GM13977 (cell line): ENCODE results near the gene ATP5IF1.

Source experiments
- DNase-seq: peaks from one replicate; pipeline ENCODE4 v3.0.0; 2012; ENCODE audit warnings: low spot score
- in situ Hi-C: fragments of 300-500 bp; cut with MboI; formaldehyde crosslinking; loops from one replicate; pipeline ENCODE4 v1.12.0; 2022; ENCODE audit warnings: low sequenced_read_pairs, low pct_unique_long_range_greater_than_20kb, mixed read lengths, inconsistent platforms; ENCODE audit not compliant: unreplicated experiment
- TF ChIP-seq, protein P1 (sequence below): IDR thresholded peaks from 2 replicates; pipeline ENCODE4 v1.5.1; 2012; ENCODE audit warnings: mild to moderate bottlenecking, control low read depth; ENCODE audit not compliant: insufficient read depth; ENCODE audit errors: extremely low read depth, missing control alignments

ATP5IF1 gene

DNA sequence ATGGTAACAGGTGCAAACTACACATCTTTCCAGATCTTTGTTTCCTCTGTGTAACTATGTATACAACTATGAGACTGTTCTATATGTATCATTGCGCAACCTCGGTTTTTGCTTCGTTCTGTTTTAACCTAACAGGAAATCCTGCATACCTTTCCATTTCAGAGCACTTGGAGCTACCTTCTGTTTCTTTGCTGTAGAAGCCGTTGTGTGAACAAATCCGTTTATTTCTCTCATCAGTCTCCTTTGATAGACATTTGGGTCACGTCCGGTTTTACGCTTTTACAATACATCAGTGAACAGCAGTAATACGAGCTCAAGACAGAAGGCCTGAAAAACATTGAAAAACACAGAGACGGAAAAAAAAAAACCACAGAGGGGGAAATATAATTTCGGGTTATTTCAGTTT, 10.5 kb downstream of the ATP5IF1 start:
- TF ChIP-seq, protein P1, sequence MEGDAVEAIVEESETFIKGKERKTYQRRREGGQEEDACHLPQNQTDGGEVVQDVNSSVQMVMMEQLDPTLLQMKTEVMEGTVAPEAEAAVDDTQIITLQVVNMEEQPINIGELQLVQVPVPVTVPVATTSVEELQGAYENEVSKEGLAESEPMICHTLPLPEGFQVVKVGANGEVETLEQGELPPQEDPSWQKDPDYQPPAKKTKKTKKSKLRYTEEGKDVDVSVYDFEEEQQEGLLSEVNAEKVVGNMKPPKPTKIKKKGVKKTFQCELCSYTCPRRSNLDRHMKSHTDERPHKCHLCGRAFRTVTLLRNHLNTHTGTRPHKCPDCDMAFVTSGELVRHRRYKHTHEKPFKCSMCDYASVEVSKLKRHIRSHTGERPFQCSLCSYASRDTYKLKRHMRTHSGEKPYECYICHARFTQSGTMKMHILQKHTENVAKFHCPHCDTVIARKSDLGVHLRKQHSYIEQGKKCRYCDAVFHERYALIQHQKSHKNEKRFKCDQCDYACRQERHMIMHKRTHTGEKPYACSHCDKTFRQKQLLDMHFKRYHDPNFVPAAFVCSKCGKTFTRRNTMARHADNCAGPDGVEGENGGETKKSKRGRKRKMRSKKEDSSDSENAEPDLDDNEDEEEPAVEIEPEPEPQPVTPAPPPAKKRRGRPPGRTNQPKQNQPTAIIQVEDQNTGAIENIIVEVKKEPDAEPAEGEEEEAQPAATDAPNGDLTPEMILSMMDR = no peak
- in situ Hi-C loops = no loop called here
- no peak for DNase-seq

GRCh38 chr1:28247612-28248272, 11.8 kb downstream of the ATP5IF1 start:
- DNase-seq = no peak
- TF ChIP-seq, protein P1 = no peak
- in situ Hi-C loops = no loop called here

DNA sequence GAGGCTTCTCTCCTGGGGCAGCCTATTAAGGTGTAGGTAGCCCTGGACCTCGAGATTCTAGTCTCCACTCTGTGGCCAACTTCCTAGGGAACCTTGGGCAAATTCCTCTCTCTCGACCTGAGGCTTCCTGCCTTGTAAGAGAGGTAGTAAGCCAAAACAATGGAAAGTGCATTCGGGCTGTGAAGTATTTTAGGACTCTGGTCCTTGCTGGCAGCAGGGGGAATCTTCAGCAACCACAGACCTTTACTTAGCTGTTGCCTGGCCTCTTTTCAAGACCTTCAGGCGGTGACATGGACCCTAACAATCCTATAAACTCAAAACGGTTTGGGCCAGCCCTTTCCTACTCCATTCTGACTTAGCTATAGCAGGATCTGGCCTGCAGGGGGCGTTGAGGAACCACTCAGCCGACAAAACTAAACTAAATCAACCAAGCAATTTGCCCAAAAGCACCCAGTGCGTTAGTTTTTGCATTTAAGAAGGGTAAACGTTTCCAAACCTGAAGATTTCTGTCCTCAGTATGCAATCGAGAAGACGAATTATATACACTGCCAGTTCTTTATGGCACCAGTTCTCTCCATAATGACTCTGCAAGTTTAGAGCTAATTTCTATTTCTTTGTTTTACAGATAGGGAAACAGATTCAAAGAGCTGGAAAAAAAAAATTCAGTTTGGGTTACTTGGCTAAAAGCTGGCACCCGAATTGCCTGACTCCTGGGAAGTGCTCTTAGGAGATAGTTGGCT, 12.5 kb downstream of the ATP5IF1 start:
- peak; percentile 70 for DNase-seq
- in situ Hi-C loops = no loop called here
- TF ChIP-seq, protein P1 = peak; percentile 88

- TF ChIP-seq, protein P1 = no peak
- in situ Hi-C loops = no loop called here
- DNase-seq = no peak
Measured at GRCh38 chr1:28249013-28249865, 13.3 kb downstream of the ATP5IF1 start.

GRCh38 chr1:28249866-28250295, 14.0 kb downstream of the ATP5IF1 start:
- no peak for DNase-seq
- TF ChIP-seq, protein P1 = no peak
- in situ Hi-C loops = no loop called here

- in situ Hi-C loops = no loop called here
- DNase-seq = no peak
- TF ChIP-seq, protein P1 = no peak
Measured at GRCh38 chr1:28256197-28256827, 20.4 kb downstream of the ATP5IF1 start.
